Endothelial cell of umbilical vein (primary cell): ENCODE data around the gene CLTCL1. TPM values are rescaled to one million over a fixed set of nuclear protein-coding genes. Genes with fewer than 3 reads are reported as not detected.

ENCODE experiments used
- BruUV-seq: library from RNA; stranded (reverse); fragments of 400-500 nt; replicated peaks from 2 replicates; lab custom pipeline; 2021; lab: Mats Ljungman, UMichigan
- CTCF ChIA-PET: fragments of 300-600, 350-600 bp; sonication (Branson Sonifier 250); formaldehyde crosslinking; loops from one replicate; lab custom pipeline; 2021; ENCODE audit warnings: antibody characterized with exemption, inconsistent platforms; lab: Charles Lee
- POLR2A ChIA-PET: fragments of 300-600, 350-600 bp; sonication (Branson Sonifier 250); formaldehyde crosslinking; loops from one replicate; lab custom pipeline; 2021; ENCODE audit warnings: antibody characterized with exemption, inconsistent platforms; lab: Charles Lee
- DNase-seq: peaks from one replicate; pipeline ENCODE4 v3.0.0-alpha.2; 2011; ENCODE audit warnings: low read depth, low spot score
- FAIRE-seq: peaks from 2 replicates; lab custom pipeline; 2011; peaks lifted over from hg19 to GRCh38; lab: Jason Lieb, UNC
- H2AFZ ChIP-seq: 2 replicates; pipeline ENCODE4 v1.6.0; 2012; ENCODE audit warnings: low read depth, low read length, control low read depth, inconsistent platforms
- H3K27ac ChIP-seq: 2 replicates; pipeline ENCODE4 v1.5.1; 2011; ENCODE audit warnings: low read depth, mild to moderate bottlenecking, control low read depth, low read length, moderate library complexity; ENCODE audit not compliant: insufficient read depth
- H3K27me3 ChIP-seq, 2 experiments: 2 replicates each; pipeline versions ENCODE4 v1.6.0 to v1.6.1; 2011; ENCODE audit warnings: low read length in 2 of 2, mixed read lengths in 1 of 2; ENCODE audit not compliant: control insufficient read depth in 2 of 2, insufficient read depth in 2 of 2
- H3K36me3 ChIP-seq, 2 experiments: 2 replicates in 1 of 2; 3 replicates in 1 of 2; pipeline ENCODE4 v1.5.1; 2011; ENCODE audit warnings: low read length in 2 of 2, mild to moderate bottlenecking in 1 of 2, moderate library complexity in 1 of 2; ENCODE audit not compliant: control insufficient read depth in 2 of 2, insufficient read depth in 2 of 2; ENCODE audit errors: extremely low read depth in 1 of 2
- H3K4me1 ChIP-seq: 3 replicates; pipeline ENCODE4 v1.5.1; 2011; ENCODE audit warnings: mild to moderate bottlenecking, low read length; ENCODE audit not compliant: control insufficient read depth, insufficient read depth; ENCODE audit errors: extremely low read depth
- H3K4me2 ChIP-seq: 2 replicates; pipeline ENCODE4 v1.6.1; 2011; ENCODE audit warnings: low read length, control low read depth, mixed read lengths; ENCODE audit not compliant: insufficient read depth
- H3K4me3 ChIP-seq, 3 experiments: fragments of 200-600 bp in 1 of 3; sonication (generic), shearing (Covaris generic) in 1 of 3; replicated peaks in 1 of 3; 2 replicates each; pipeline ENCODE4 v1.5.1; 2011 to 2016; ENCODE audit warnings: control low read depth in 3 of 3, low read length in 3 of 3, mild to moderate bottlenecking in 2 of 3, inconsistent platforms in 1 of 3, low read depth in 1 of 3, moderate library complexity in 1 of 3; ENCODE audit not compliant: insufficient read depth in 1 of 3
- H3K79me2 ChIP-seq: 2 replicates; pipeline ENCODE4 v1.6.0; 2012; ENCODE audit warnings: low read length, inconsistent platforms; ENCODE audit not compliant: control insufficient read depth, insufficient read depth
- H3K9ac ChIP-seq: replicated peaks from 2 replicates; pipeline ENCODE3; 2011; ENCODE audit warnings: low read length, control low read depth; ENCODE audit not compliant: insufficient read depth; ENCODE audit errors: extremely low read depth
- H3K9me1 ChIP-seq: replicated peaks from 3 replicates; pipeline ENCODE4 v1.6.0; 2011; ENCODE audit warnings: mild to moderate bottlenecking, low read length; ENCODE audit not compliant: control insufficient read depth, insufficient read depth; ENCODE audit errors: extremely low read depth
- H3K9me3 ChIP-seq: replicated peaks from 2 replicates; pipeline ENCODE4 v1.5.1; 2012; ENCODE audit warnings: low read length, inconsistent platforms; ENCODE audit not compliant: control insufficient read depth, insufficient read depth
- H4K20me1 ChIP-seq: replicated peaks from 2 replicates; pipeline ENCODE3; 2011; ENCODE audit warnings: mild to moderate bottlenecking, low read length; ENCODE audit not compliant: control insufficient read depth, insufficient read depth; ENCODE audit errors: extremely low read depth
- EZH2 ChIP-seq: IDR thresholded peaks from 2 replicates; pipeline ENCODE4 v1.6.1; 2012; ENCODE audit warnings: borderline replicate concordance, low read depth, mild to moderate bottlenecking, moderate library complexity, low read length, inconsistent platforms; ENCODE audit not compliant: severe bottlenecking
- FOS ChIP-seq: IDR thresholded peaks from 2 replicates; pipeline ENCODE4 v1.6.1; 2011; ENCODE audit warnings: mild to moderate bottlenecking, low read length, moderate library complexity, borderline replicate concordance; ENCODE audit not compliant: insufficient read depth
- GATA2 ChIP-seq: IDR thresholded peaks from 2 replicates; pipeline ENCODE4 v1.7.0; 2011; ENCODE audit warnings: low read depth, mild to moderate bottlenecking, moderate library complexity, mixed read lengths, low read length; ENCODE audit not compliant: insufficient read length, insufficient read depth
- JUN ChIP-seq: IDR thresholded peaks from 2 replicates; pipeline ENCODE4 v1.6.1; 2011; ENCODE audit warnings: borderline replicate concordance, low read depth; ENCODE audit not compliant: insufficient read length, insufficient read depth
- MAX ChIP-seq: IDR thresholded peaks from 2 replicates; pipeline ENCODE4 v1.6.1; 2011; ENCODE audit not compliant: insufficient read depth, insufficient read length
- MYC ChIP-seq: IDR thresholded peaks from one replicate; pipeline ENCODE4 v1.6.1; 2011; ENCODE audit warnings: mild to moderate bottlenecking, low read depth, low read length
- POLR2A ChIP-seq: IDR thresholded peaks from 2 replicates; pipeline ENCODE4 v1.6.1; 2012; ENCODE audit warnings: low read depth, mild to moderate bottlenecking, control low read depth, low read length
- POLR2AphosphoS5 ChIP-seq: IDR thresholded peaks from 2 replicates; pipeline ENCODE4 v1.6.1; 2012; ENCODE audit warnings: low read depth, mild to moderate bottlenecking, control low read depth, low read length, moderate library complexity; ENCODE audit not compliant: insufficient read depth
- dilution Hi-C: fragments of 300-500 bp; cut with MboI; formaldehyde crosslinking; loops from one replicate; pipeline ENCODE4 v1.15.0; 2019; ENCODE audit warnings: low sequenced_read_pairs; ENCODE audit not compliant: extremely low pct_ligation_motif_present
- intact Hi-C: fragments of 100-400 bp; cut with micrococcal nuclease; formaldehyde crosslinking; loops from one replicate; pipeline ENCODE4 v1.10.0; 2022
- polyA plus RNA-seq, 4 experiments: library from polyadenylated mRNA; depleted of rRNA in 3 of 4; stranded (reverse) in 3 of 4; unstranded in 1 of 4; fragments of >200 nt; gene quantifications; 2 replicates each; pipeline versions ENCODE4 v1.2.1 to v1.2.3, GENCODE V29; 2011 to 2012; ENCODE audit warnings: missing spikeins in 1 of 4
- total RNA-seq: library from RNA; stranded (reverse); gene quantifications from 2 replicates; pipeline ENCODE4 v1.2.3, GENCODE V29; 2021
- TF ChIP-seq, protein P1 (sequence below), 2 donors: IDR thresholded peaks; 1 replicate in 1 of 2; 2 replicates in 1 of 2; pipeline ENCODE4 v1.5.1; 2011; ENCODE audit warnings: low read length in 2 of 2, mild to moderate bottlenecking in 2 of 2, moderate library complexity in 2 of 2, control low read depth in 1 of 2, inconsistent platforms in 1 of 2, low read depth in 1 of 2; ENCODE audit not compliant: insufficient read depth in 1 of 2; ENCODE audit errors: extremely low read depth in 1 of 2

Gene CLTCL1
- total and polyA plus RNA-seq, 2 donors (not counting 3 experiments of a cell fraction or from before 2014, with no cell fraction given), result 5.0 to 6.2 TPM

DNA sequence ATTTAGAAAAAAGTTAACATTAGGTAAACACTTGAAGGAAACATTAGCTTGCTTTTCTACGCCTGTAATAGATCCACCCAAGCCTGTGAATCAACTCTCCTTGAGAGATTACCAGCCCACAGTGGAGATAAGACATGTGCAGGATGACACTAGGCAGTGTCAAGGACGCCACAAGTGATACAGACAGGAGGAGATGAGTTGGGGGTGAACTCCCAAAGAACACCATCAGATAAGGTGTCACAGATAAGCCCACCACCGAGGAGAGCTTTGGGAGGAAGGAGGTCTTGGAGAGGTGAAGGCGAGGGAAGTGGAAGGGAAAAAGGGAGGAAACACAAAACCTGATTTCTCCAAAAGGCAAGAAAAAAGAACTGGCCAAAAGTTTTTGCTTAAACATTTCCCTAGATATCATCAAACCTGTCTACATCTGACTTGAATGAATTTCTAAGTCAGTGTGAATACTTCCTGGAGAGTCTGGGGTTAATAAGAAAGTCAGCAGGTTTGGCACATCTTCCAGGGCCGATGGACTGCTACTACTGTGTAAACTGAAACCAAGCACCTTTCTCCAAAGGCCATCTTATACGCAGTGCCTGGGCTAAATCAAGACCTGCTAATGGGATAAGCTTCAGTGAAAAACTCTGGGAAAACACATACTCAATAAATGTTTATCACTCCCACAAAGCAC, 15.5 kb downstream of the CLTCL1 start:
- Histone ChIP-seq H3K27me3 (no peaks in the 10 kb centered on the region), H3K4me2 (no peak overlapping the region), H3K27ac (no peak overlapping the region), H2AFZ (no peak overlapping the region), H3K36me3 (no peaks in the 10 kb centered on the region), H3K9ac (no peak overlapping the region), H3K4me1 (no peaks in the 10 kb centered on the region), H3K4me3 (no peak overlapping the region), H4K20me1 (no peaks in the 10 kb centered on the region), H3K79me2 (no peaks in the 10 kb centered on the region), H3K9me3 (no peaks in the 10 kb centered on the region), H3K9me1 (no peaks in the 10 kb centered on the region)
- ChIA-PET CTCF (interaction anchor here (1.1 to 1.4 kb wide), 2 partner anchors 11 to 96 kb away, joined by 3 to 4 read pairs; no protein-coding TSS in a partner anchor), POLR2A (no interaction called here)
- no peak for TF ChIP-seq MYC
- no peak for TF ChIP-seq EZH2
- no peak for TF ChIP-seq POLR2AphosphoS5
- no peak for TF ChIP-seq JUN
- TF ChIP-seq GATA2, result no peak
- no TSS peak for BruUV-seq
- FAIRE-seq (no peak), DNase-seq (no peak)
- dilution Hi-C loops, result no loop called here
- intact Hi-C loops, result no loop called here

GRCh38 chr22:19275513-19275912, 16.0 kb downstream of the CLTCL1 start:
- dilution Hi-C loops (no loop called here), intact Hi-C loops (no loop called here)
- Histone ChIP-seq H3K27ac (no peak overlapping the region), H3K9me3 (no peaks in the 10 kb centered on the region), H3K9ac (no peak overlapping the region), H3K4me1 (no peaks in the 10 kb centered on the region), H3K27me3 (no peaks in the 10 kb centered on the region), H3K79me2 (no peaks in the 10 kb centered on the region), H3K4me2 (no peak overlapping the region), H3K9me1 (no peaks in the 10 kb centered on the region), H4K20me1 (no peaks in the 10 kb centered on the region), H3K4me3 (no peak overlapping the region), H3K36me3 (no peaks in the 10 kb centered on the region), H2AFZ (no peak overlapping the region)
- ChIA-PET CTCF (interaction anchor here (1.1 to 1.4 kb wide), 2 partner anchors 12 to 96 kb away, joined by 3 to 4 read pairs; no protein-coding TSS in a partner anchor), POLR2A (no interaction called here)
- BruUV-seq, result no TSS peak
- no peak for FAIRE-seq
- TF ChIP-seq POLR2A (no peak), POLR2AphosphoS5 (no peak), JUN (no peak), FOS (no peak), EZH2 (no peak), MYC (no peak), MAX (no peak), GATA2 (no peak)
- TF ChIP-seq, protein P1, sequence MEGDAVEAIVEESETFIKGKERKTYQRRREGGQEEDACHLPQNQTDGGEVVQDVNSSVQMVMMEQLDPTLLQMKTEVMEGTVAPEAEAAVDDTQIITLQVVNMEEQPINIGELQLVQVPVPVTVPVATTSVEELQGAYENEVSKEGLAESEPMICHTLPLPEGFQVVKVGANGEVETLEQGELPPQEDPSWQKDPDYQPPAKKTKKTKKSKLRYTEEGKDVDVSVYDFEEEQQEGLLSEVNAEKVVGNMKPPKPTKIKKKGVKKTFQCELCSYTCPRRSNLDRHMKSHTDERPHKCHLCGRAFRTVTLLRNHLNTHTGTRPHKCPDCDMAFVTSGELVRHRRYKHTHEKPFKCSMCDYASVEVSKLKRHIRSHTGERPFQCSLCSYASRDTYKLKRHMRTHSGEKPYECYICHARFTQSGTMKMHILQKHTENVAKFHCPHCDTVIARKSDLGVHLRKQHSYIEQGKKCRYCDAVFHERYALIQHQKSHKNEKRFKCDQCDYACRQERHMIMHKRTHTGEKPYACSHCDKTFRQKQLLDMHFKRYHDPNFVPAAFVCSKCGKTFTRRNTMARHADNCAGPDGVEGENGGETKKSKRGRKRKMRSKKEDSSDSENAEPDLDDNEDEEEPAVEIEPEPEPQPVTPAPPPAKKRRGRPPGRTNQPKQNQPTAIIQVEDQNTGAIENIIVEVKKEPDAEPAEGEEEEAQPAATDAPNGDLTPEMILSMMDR (IDR thresholded peaks at IDR 0.05; ENCODE audit: extremely low read depth in 1 of 2, insufficient read depth in 1 of 2, low read depth in 1 of 2, low read length in 2 of 2), result no peak
- DNase-seq, result no peak
